ENCODE measurements around the gene KIF19.

DNA sequence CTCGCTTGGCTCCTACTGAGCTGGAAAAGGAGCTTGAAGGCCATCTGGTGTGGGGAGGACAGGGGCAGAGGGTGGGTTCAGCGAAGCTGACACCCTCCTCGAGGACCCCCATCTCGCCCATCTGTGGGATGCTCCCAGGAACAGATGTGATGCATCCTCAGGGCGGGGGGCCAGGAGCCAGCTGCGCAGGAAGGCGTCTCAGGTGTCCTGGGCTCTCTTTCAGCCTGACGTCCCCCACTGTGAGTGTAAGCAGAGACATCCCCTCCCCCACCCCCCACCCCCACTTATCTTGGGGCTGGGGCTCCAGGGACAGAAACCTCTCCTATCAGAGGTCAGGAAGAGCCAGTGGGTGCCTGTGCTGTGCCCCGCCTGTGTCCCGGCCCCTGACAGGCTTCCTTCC, 16.2 kb downstream of the KIF19 start:
- TF ChIP-seq, protein P1, sequence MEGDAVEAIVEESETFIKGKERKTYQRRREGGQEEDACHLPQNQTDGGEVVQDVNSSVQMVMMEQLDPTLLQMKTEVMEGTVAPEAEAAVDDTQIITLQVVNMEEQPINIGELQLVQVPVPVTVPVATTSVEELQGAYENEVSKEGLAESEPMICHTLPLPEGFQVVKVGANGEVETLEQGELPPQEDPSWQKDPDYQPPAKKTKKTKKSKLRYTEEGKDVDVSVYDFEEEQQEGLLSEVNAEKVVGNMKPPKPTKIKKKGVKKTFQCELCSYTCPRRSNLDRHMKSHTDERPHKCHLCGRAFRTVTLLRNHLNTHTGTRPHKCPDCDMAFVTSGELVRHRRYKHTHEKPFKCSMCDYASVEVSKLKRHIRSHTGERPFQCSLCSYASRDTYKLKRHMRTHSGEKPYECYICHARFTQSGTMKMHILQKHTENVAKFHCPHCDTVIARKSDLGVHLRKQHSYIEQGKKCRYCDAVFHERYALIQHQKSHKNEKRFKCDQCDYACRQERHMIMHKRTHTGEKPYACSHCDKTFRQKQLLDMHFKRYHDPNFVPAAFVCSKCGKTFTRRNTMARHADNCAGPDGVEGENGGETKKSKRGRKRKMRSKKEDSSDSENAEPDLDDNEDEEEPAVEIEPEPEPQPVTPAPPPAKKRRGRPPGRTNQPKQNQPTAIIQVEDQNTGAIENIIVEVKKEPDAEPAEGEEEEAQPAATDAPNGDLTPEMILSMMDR (IDR thresholded peaks at IDR 0.05): no peak
- TF ChIP-seq POLR2A (IDR thresholded peaks at IDR 0.05): no peak

Data from testis (tissue), 2 donors.